ENCODE measurements around the gene ROCK2.

The ROCK2 gene

DNA sequence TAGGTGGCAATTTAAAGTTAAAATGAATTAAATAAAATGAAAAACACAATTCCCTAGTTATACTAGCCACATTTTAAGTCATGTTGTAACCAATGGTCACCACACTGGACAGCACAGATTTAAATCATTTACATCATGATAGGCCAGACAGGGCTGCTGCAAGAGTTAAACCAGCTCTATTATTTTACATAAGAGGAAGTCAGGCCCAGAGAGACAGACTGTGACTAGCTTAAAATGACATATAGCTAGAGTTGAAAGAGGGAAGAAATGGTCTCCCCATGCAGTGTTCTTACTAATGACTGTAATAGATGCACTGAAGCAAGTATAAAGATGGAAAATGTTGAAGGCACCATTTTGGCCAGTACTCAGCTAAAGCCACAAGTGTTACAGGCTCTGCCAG lies 119.5 kb downstream of the ROCK2 start:
- no peak for DNase-seq

DNA sequence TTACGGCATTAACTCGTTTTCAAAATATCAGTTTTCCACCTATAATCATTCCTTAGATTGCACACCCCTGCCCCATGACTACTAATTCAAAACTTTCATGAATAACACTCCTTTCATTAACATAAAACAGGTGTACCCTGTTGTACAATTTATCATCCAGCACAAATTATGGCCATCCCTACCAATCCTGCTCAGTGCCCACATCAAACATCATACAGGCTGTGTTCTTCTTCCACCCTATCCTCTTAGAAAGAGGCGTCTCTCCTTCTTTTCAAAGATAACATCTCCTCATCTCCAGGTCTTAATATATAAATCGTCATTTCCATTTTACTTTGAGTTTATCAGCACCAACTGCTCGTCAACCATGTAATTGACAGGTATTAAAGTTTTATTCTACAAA lies 121.6 kb downstream of the ROCK2 start:
- no peak for DNase-seq

DNA sequence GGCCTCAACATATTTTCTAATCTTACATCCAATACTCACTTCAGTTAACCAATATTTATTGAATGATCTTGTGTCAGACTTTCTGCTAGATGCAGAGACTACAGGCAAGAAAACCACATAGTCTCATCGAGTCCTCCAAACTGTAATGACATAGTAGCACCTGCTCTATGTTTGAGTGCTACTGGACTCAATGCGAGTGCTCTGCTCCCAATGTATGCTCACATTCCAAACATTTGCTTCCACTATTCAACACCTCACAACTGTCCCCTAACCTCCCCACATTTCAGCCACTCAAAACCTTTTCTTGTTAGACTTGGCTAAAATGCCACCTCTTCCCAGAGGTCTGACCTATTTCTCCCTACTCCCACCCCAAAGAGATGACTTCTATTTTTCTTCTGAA lies 124.0 kb downstream of the ROCK2 start:
- no peak for DNase-seq

- DNase-seq, result no peak
These were observed 129.0 kb downstream of the ROCK2 start for GRCh38 chr2:11215407-11215806.

- DNase-seq, result no peak
These were observed 129.7 kb downstream of the ROCK2 start for GRCh38 chr2:11214770-11215169.

GRCh38 chr2:11213975-11214374 lies 130.5 kb downstream of the ROCK2 start:
- no peak for DNase-seq

GRCh38 chr2:11213090-11213638 lies 131.3 kb downstream of the ROCK2 start:
- no peak for DNase-seq

DNA sequence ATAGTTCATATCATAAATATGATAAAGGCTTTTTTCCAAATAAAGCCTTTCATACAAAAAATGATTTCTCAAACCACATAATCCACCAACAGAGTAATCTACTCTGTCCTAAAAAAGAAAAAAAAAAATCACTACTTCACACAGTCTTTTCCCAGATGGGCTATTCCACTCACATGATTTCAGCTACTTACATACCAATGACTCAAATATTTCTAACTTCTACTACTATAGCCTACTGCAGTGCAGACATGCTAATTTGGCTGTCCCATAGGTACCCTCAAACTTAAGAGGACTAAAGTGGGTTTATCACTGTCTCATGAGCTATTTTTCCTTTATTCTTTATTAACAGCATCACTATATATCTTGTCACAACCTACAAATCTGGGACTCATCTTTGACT lies 131.8 kb downstream of the ROCK2 start:
- DNase-seq, result no peak

GRCh38 chr2:11208083-11208482 lies 136.4 kb downstream of the ROCK2 start:
- DNase-seq, result no peak

DNA sequence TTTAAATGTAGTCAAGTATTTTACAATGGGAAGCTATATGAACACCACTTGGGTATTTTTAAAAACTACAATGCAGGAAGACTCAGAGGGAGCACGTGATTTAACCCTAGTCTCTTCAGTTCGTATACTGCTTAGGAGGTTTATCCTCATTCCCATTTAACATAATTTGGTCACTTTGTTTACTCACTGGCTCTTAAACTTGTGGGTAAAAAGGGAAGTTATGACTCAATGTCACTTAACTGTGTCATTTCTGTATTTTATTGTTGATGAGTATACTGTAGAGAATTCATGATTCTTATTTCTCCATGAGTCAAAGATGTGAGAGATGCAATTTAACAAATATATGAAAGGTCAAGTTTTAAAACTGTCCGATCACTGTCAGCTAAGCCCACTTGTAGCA lies 141.0 kb downstream of the ROCK2 start:
- peak; percentile 77 for DNase-seq

- DNase-seq, result no peak
These were observed 142.5 kb downstream of the ROCK2 start for GRCh38 chr2:11201969-11202368.

- no peak for DNase-seq
These were observed 143.8 kb downstream of the ROCK2 start for GRCh38 chr2:11200651-11201050.

DNA sequence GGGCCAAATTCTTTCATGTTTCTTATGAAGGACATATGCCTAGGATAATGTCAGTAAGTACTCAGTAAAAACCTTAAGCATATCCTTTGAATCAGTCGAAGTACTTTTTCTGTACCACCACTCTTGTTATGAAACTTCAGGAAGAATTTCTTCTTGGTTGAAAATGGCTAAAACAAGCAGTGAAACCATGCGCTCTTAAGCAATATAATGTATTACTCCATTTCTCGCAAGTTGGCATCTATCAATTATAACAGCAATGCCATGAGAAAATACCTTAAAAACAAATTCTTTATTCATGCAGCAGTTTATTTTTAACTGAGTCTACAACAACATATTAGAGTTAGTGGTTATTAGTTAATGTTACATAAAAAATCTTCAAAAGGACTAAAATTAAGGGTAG lies 148.2 kb downstream of the ROCK2 start:
- no peak for DNase-seq

GRCh38 chr2:11187731-11188130 lies 156.7 kb downstream of the ROCK2 start:
- no peak for DNase-seq

DNA sequence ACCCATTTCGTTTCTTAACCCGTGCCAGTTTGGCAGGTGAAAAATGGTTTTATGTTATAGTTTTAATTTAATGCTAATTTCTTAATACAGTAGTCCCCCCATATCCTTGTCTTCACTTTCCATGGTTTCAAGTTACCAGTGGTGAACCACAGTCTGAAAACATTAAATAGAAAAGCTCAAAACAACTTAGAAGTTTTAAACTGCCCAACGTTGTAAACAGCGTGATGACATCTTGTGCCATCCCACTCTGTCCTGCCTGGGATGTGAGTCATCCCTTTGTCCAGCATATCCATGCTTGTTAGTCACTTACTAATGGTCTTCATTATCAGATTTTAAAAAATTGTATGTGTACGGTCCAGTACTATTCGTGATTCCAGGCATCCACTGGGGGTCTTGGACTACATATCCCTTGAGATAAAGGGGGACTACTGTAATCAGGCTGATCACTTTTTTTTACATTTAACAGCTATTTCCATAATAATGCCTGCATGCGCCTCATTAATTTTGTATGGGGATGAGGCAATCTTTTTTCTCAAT lies 157.3 kb downstream of the ROCK2 start:
- DNase-seq, result no peak

DNA sequence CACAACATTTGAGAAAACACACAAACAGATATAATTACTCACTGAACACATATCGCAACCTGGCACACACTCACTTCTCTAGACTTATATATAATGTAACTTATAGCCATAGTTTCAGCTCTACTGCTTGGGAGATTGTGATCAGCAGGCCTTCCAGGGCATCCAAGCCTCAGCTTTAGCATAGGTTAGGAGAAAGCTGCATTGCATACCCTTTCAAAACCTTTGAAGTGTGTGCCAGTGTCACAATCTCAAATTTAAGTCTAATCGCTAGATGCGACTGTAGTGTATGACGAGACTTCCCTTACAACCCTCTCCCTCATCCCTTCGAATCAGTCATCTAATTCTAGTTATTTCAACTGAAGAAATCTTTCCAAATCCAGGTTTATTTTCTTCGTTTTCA lies 158.3 kb downstream of the ROCK2 start:
- DNase-seq, result no peak

DNA sequence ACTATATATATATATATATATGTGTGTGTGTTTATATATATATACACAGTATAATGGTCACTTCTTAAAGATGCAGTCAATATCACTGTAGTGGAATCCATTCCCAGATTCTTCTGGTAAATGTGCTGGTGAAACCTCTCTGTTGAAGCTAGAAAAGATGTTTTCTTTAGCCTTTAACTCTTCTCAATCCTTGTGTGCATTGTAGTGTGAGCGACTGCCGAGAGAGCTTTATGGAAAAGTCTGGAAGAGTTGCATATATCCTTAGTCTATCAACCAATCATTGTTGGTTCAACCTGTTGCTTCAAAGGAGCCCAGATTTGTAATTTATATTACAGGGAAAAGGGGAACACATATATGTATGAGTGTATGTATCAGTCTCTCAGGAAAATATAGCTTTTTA lies 161.5 kb downstream of the ROCK2 start:
- DNase-seq, result no peak

DNA sequence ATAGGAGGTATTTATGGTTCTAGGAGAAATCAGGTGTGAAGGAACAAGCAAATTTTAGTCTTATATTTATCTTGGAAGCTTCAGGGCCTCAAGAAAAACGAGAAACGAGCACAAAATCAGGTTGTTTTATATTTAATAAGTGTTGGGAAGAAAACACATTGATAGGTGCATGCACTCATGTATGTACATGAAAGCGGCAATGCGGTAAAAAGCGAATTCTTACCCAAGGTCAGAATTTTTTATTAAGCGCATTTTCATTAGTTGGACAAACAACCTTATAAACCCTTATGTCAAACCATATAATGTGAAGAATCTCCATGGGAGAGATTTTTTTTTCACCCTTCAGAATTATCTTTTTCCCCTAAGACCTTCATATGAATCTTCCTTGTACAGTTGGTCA lies 163.8 kb downstream of the ROCK2 start:
- DNase-seq, result no peak

GRCh38 chr2:11179899-11180298 lies 164.5 kb downstream of the ROCK2 start:
- DNase-seq, result no peak

GRCh38 chr2:11179196-11179595 lies 165.2 kb downstream of the ROCK2 start:
- DNase-seq, result no peak

- DNase-seq, result no peak
These were observed 166.4 kb downstream of the ROCK2 start for GRCh38 chr2:11177871-11178690.

DNA sequence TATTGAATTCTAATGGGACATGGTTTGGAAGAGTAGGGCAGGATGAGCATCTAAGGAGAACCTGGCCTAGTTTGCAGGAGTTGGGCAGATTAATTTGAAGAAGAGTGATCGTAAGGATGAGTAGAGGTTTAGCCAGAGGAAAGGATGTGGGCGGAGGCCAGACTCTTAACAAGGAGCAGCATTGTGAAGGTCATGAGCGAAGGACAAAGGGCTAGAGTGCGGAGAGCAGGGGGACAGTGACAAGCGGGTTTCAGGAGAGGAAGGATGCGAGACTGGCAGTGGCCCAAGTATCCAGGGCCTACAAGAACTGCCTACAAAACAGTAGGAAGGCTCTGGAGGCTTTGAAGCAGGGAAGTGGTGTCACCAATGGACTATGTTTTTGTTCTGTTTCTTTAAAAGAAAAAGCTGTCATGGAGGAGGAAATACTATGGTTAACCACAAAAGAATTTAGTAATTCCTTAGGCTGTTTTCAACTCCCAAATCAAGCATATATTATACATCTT lies 169.1 kb downstream of the ROCK2 start:
- DNase-seq, result no peak

DNA sequence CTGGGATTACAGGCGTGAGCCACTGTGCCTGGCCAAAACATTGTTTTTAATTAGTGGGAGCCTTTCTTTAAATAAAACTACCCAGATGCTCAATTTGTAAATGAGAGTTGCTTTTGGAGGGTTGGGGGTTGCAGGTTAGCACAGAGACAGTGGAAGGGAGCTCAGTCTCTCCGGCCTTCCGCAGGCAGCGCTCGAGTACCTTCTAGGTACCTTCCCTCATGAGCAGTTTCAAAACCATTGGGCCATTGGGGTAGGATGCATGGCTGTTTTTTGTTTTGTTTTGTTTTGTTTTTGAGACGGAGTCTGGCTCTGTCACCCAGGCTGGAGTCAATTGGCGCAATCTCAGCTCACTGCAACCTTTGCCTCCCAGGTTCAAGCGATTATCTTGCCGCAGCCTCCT lies 170.2 kb downstream of the ROCK2 start:
- no peak for DNase-seq

- DNase-seq, result no peak
These were observed 175.1 kb downstream of the ROCK2 start for GRCh38 chr2:11169333-11169732.

GRCh38 chr2:11168488-11168887 lies 175.9 kb downstream of the ROCK2 start:
- no peak for DNase-seq

Data from activated CD4-positive, alpha-beta T cell treated with anti-CD3 and anti-CD28 coated beads, Interleukin-2, amount 50 U/mL, for 16 hours (primary cell).